Natural killer cell treated with Interleukin-12 subunit alpha and Interleukin-12 subunit beta and Interleukin-15 and Interleukin-18, amount 100 ng/mL, for 72 hours (primary cell): Measurements from ENCODE around the gene ANAPC4. TPM values are rescaled to one million over a fixed set of nuclear protein-coding genes. Genes with fewer than 3 reads are reported as not detected.
"Not testable (repeated sequence)": the region's sequence is repeated elsewhere in the genome, so short reads cannot be mapped to it uniquely, and the experiment has no call there.

Source experiments
- ATAC-seq, 2 donors: fragments of 150-1000 bp; cut with Tn5 transposase in 1 of 2; sonication (Bioruptor Pico), chemical (Tn5 transposase) in 1 of 2; 2 replicates each; pipeline ENCODE4 v1.10.0; 2021
- DNase-seq: peaks from one replicate; pipeline ENCODE4 v3.0.0; 2022; ENCODE audit warnings: low spot score
- H3K27ac Mint-ChIP-seq, 2 donors: 1 replicate in 1 of 2; 2 replicates in 1 of 2; pipeline ENCODE4 v1.8.0; 2022; ENCODE audit warnings: mixed read lengths in 2 of 2, mild to moderate bottlenecking in 1 of 2, moderate library complexity in 1 of 2
- H3K27me3 Mint-ChIP-seq, 2 donors: 1 replicate in 1 of 2; 2 replicates in 1 of 2; pipeline ENCODE4 v1.8.0; 2022; ENCODE audit warnings: mixed read lengths in 2 of 2
- H3K36me3 Mint-ChIP-seq: one replicate; pipeline ENCODE4 v1.8.0; 2022; ENCODE audit warnings: mixed read lengths
- H3K4me1 Mint-ChIP-seq, 2 donors: 1 replicate in 1 of 2; 2 replicates in 1 of 2; pipeline ENCODE4 v1.8.0; 2022; ENCODE audit warnings: low read depth in 2 of 2, mixed read lengths in 2 of 2, mild to moderate bottlenecking in 1 of 2
- H3K4me3 Mint-ChIP-seq: one replicate; pipeline ENCODE4 v1.8.0; 2022; ENCODE audit warnings: mixed read lengths
- H3K9me3 Mint-ChIP-seq: 2 replicates; pipeline ENCODE4 v1.8.0; 2022; ENCODE audit warnings: mixed read lengths
- total RNA-seq, 2 donors: library from RNA; stranded (reverse); gene quantifications; one replicate each; pipeline ENCODE4 v1.2.3, GENCODE V29; 2022

The ANAPC4 gene, protein sequence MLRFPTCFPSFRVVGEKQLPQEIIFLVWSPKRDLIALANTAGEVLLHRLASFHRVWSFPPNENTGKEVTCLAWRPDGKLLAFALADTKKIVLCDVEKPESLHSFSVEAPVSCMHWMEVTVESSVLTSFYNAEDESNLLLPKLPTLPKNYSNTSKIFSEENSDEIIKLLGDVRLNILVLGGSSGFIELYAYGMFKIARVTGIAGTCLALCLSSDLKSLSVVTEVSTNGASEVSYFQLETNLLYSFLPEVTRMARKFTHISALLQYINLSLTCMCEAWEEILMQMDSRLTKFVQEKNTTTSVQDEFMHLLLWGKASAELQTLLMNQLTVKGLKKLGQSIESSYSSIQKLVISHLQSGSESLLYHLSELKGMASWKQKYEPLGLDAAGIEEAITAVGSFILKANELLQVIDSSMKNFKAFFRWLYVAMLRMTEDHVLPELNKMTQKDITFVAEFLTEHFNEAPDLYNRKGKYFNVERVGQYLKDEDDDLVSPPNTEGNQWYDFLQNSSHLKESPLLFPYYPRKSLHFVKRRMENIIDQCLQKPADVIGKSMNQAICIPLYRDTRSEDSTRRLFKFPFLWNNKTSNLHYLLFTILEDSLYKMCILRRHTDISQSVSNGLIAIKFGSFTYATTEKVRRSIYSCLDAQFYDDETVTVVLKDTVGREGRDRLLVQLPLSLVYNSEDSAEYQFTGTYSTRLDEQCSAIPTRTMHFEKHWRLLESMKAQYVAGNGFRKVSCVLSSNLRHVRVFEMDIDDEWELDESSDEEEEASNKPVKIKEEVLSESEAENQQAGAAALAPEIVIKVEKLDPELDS
- total RNA-seq: 10 to 100 TPM; 43.0 to 66.6 TPM

DNA sequence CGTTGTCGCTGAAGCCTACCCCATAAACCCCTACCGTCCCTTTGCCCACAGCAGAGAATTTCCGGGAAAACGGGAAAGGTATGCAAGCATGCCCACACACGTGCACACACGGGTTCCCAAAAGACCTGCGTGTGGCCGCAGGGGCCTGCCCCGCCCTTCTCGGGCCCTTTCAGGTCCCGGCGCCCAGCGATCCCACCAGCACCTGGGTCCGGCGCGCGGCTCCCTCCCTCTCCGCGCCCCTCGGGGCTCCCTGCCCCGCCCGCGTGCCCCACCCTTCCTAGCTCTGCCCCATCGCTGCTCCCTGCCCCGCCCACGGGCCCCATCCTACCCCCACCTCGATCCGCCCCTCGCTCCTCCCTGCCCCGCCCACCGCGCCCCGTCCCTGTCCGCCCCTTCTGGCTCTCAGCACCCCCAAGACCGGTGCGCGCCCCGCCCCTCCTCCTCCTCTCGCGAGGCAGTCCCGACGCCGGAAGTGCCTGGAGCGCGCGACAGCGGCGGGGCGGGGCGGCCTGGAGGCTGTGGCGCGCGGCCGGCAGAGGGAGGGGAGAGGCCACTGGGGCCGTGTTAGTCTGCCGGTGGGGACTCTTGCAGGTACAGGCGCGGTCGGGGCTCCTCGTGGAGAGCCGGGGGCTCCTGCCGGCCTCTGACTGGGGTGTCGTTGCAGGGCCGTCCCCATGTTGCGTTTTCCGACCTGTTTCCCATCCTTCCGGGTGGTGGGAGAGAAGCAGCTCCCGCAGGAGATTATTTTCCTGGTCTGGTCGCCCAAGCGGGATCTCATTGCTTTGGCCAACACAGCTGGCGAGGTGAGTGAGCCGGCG is at the start of gene ANAPC4:
Gene ANAPC4, plus strand, starts transcription at position 510 of the 818 bp plus-strand sequence. Its CDS starts 165 bp downstream, at position 675.
- no peak within 1 kb of the TSS for H3K4me3 Mint-ChIP-seq
- ATAC-seq (peak; percentile 99), DNase-seq (peak; percentile 97)
- no peaks in the 10 kb centered on the region for H3K9me3 Mint-ChIP-seq
- peaks cover 5% of the 10 kb centered on the region for H3K36me3 Mint-ChIP-seq
- H3K27ac Mint-ChIP-seq: no peak within 1 kb of the TSS
- no peaks in the 10 kb centered on the region for H3K27me3 Mint-ChIP-seq
- H3K4me1 Mint-ChIP-seq: peaks cover 0 to 7% of the 10 kb centered on the region in 2 donors

DNA sequence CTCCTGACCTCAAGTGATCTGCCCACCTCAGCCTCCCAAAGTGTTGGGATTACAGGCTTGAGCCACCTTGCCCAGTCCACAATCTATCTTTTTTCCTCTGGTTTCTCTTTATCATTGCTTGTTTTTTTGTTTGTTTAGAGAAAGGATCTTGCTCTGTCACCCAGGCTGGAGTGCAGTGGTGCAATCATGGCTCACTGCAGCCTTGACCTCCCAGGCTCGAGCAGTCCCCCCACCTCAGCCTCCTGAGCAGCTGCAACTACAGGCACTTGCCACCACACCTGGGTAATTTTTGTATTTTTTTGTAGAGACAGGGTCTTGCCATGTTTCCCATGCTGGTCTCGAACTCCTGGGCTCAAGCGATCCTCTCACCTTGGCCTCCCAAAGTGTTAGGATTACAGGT is 48.6 kb upstream of the ANAPC4 start:
- not testable (repeated sequence) for ATAC-seq, DNase-seq, H3K36me3 Mint-ChIP-seq, H3K27ac Mint-ChIP-seq, H3K9me3 Mint-ChIP-seq, H3K4me3 Mint-ChIP-seq, H3K27me3 Mint-ChIP-seq
- peaks cover 12 to 16% of the 10 kb centered on the region in 2 donors for H3K4me1 Mint-ChIP-seq

DNA sequence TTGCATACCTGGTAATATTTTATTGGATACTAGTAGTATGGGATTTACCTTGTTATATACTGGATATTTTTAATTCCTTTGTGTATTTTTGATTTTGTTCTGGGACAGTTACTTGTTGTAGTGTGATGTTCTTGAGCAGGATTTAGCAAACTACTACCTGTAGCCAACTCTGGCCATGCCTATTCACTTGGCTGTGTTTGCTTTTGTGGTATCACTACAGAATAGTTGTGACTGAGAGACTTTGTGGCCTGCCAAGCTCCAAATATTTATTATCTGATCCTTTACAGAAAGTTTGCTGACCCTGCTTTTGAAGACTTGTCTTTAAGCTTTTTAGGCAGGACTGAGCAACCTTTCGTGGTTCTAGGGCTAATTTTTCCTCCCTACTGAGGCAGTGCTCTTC is 46.7 kb upstream of the ANAPC4 start:
- Mint-ChIP-seq H3K4me1 (peaks cover 12 to 16% of the 10 kb centered on the region in 2 donors), H3K27ac (peak overlapping the region; percentile 96 to 98), H3K27me3 (no peaks in the 10 kb centered on the region), H3K4me3 (no peak overlapping the region), H3K9me3 (no peaks in the 10 kb centered on the region), H3K36me3 (no peaks in the 10 kb centered on the region)
- no peak for ATAC-seq
- no peak for DNase-seq

DNA sequence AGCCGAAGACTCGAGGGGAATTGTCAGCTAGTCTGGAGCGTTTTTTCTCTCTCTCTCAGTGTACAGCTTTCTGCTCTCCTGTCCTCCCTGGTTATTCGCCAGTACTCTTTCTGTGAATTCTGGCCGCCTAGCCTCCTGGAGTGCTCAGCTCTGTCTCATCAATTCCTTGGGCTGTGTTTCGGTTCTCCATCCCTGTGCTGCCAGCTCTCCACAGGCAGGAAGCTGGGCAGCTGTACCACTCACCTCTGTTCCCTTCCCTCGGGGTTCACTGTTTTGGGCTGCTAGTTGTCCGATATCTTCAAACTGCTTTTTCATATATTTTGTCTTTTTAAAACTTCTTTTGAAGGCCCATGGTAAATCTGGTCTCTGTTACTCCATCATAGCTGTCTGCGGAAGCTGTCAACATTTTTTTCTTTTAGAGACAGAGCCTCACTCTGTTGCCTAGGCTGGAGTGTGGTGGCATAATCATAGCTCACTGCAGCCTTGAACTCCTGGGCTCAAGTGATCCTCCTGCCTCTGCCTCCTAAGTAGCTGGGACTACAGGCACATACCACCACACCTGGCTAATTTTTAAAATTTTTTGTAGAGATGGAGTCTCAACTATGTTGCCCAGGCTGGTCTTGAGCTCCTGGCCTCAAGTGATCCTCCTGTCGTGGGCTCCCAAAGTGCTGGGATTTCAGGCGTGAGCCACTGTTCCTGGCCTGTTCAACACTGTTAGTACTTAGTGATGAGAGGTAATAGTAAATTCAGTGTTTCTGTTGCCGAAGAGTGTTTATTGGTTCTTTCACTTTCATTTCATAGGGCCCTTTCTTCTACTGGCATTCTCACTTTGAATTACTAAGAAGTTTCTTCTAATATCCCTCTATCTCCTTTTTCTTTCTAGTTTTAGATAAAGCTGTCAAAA is 45.9 kb upstream of the ANAPC4 start:
- ATAC-seq (peak; percentile 69 to 82), DNase-seq (no peak)
- H3K27me3 Mint-ChIP-seq: no peaks in the 10 kb centered on the region
- peak overlapping the region; percentile 91 for H3K4me3 Mint-ChIP-seq
- H3K9me3 Mint-ChIP-seq: no peaks in the 10 kb centered on the region
- no peaks in the 10 kb centered on the region for H3K36me3 Mint-ChIP-seq
- peak overlapping the region; percentile 96 to 98 for H3K27ac Mint-ChIP-seq
- peaks cover 12 to 16% of the 10 kb centered on the region in 2 donors for H3K4me1 Mint-ChIP-seq

DNA sequence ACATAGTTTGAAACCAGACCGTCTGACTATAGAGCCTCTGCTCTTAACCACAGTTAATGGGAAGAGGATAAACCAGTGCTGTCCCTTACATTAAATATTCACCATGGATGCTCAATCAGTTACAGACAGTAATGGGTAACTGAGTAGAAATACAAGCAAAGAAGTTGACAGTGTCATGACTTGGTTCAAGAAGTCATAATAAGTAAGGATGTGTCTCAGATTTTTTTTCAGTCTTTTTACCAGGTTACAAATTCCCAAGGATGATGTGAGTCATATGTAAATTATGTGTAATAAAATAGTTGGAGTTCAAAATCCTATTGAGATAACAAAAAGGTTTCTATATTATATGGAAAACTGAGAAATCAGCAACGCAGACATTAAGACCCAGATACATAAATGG is 33.4 kb upstream of the ANAPC4 start:
- ATAC-seq: no peak
- Mint-ChIP-seq H3K4me3 (no peak overlapping the region), H3K9me3 (no peaks in the 10 kb centered on the region)

DNA sequence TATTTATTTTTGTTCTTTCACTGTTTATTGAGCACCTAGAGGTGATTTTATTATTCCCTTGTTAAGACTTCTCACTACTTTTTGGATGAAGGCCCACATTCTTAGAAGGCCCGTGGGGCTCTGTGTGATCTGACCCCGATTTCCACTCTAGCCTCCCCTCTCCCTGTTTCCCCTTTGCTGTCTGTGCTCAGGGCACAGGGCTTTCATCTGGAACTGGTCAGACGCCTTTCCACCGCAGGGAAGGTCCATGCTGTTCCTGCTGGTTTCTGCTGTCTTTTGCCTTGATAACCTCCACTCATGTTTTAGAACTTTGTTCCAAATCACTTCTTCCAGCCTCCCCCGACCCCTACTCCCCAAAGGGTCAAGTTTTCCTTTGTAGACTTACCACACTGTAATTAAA is 31.3 kb upstream of the ANAPC4 start:
- Mint-ChIP-seq H3K27ac (no peak overlapping the region), H3K4me3 (no peak overlapping the region), H3K9me3 (no peaks in the 10 kb centered on the region), H3K27me3 (no peaks in the 10 kb centered on the region), H3K4me1 (no peaks in the 10 kb centered on the region), H3K36me3 (peaks cover 4% of the 10 kb centered on the region)
- DNase-seq (no peak), ATAC-seq (no peak)

More for the DNA sequence above, 33.4 kb upstream of the ANAPC4 start:
- no peaks in the 10 kb centered on the region for H3K27me3 Mint-ChIP-seq
- H3K36me3 Mint-ChIP-seq: peaks cover 4% of the 10 kb centered on the region
- H3K4me1 Mint-ChIP-seq: no peaks in the 10 kb centered on the region
- H3K27ac Mint-ChIP-seq: no peak overlapping the region
- no peak for DNase-seq

DNA sequence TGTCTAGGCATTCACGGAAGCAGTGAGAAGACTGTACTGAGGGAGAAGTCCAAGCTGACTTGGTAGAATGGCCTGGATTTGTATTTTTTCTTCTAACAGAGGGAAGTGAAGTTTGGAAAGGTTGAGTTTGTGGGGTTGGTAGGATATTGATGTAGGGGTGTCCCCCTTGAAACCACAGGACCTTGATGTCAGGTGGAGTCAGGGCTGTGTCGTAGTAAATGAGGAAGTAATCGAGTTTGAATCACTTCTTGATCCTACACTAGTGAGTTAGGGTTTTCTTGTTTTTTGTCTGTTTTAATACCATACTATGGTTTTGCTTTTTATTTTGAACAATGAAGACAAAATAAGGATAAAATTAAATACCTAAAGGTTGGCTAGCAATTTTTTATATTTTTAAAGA is 30.1 kb upstream of the ANAPC4 start:
- ATAC-seq: no peak
- DNase-seq: no peak
- Mint-ChIP-seq H3K9me3 (no peaks in the 10 kb centered on the region), H3K27ac (peak overlapping the region in 1 of 2 donors; percentile 3), H3K4me1 (no peaks in the 10 kb centered on the region), H3K36me3 (peaks cover 4% of the 10 kb centered on the region), H3K27me3 (no peaks in the 10 kb centered on the region), H3K4me3 (no peak overlapping the region)

DNA sequence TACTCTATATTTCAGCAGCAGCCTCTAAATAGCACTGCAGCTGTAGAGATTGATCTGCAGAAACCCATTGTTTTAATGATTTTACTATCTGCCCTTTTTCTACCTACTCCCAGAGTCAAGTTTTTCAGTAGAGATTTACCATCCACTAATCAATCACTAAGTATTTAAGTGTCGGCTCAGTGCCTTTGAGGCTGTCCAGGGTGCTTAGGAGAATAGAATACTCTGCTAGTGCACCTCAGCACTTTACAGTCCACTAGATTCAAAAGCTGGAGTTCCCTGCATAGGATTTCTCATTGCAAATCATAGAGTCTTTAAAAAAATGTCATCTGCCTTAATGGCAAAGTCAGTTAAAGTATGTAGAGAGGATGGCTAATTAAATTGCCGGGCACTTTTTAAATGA is 29.6 kb upstream of the ANAPC4 start:
- no peaks in the 10 kb centered on the region for H3K9me3 Mint-ChIP-seq
- DNase-seq (no peak), ATAC-seq (no peak)
- no peak overlapping the region for H3K4me3 Mint-ChIP-seq
- no peaks in the 10 kb centered on the region for H3K4me1 Mint-ChIP-seq
- H3K27ac Mint-ChIP-seq: no peak overlapping the region
- H3K27me3 Mint-ChIP-seq: no peaks in the 10 kb centered on the region
- H3K36me3 Mint-ChIP-seq: peaks cover 4% of the 10 kb centered on the region

DNA sequence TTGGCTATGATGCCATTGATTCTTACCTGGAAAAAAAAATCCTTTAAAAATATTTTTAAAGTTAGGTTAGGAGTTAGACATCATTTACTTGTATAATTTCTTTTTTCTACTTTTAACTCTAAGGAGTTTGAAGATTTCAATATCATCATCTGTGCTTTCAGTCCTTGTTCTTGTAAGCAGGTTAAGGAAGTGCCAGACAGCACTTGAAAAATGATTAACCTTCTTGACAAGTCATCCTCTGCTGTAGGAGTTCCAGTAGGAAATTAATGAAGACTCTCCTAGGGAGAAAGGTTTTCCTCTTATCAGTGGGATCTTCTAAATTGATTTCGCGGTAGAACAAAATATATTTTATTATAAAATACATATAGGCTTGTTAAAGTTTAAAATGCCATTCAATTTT is 29.1 kb upstream of the ANAPC4 start:
- no peaks in the 10 kb centered on the region for H3K4me1 Mint-ChIP-seq
- no peaks in the 10 kb centered on the region for H3K27me3 Mint-ChIP-seq
- H3K36me3 Mint-ChIP-seq: peaks cover 4% of the 10 kb centered on the region
- ATAC-seq (no peak), DNase-seq (no peak)
- H3K4me3 Mint-ChIP-seq: no peak overlapping the region
- no peaks in the 10 kb centered on the region for H3K9me3 Mint-ChIP-seq
- H3K27ac Mint-ChIP-seq: no peak overlapping the region

DNA sequence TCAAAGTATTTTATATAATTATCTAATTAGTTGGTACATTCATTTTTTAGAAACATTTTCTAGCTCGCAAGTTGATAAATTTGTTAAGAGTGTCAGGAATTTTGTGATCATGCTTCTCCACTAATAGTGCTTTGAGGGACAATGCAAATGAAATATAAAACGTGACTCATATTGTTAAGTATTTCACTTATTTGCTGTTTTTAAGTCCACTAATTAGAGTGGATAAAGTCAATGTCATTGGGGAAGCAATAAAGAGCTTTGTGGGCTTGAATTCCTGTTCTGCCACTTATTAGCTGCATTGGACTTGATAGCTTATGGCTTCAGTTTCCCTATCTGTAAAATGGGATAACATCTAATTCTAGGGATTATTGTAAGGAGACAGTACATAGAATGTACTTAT is 26.5 kb upstream of the ANAPC4 start:
- Mint-ChIP-seq H3K27me3 (no peaks in the 10 kb centered on the region), H3K27ac (no peak overlapping the region), H3K9me3 (no peaks in the 10 kb centered on the region), H3K4me3 (no peak overlapping the region), H3K4me1 (no peaks in the 10 kb centered on the region), H3K36me3 (peaks cover 4% of the 10 kb centered on the region)
- DNase-seq (no peak), ATAC-seq (no peak)

DNA sequence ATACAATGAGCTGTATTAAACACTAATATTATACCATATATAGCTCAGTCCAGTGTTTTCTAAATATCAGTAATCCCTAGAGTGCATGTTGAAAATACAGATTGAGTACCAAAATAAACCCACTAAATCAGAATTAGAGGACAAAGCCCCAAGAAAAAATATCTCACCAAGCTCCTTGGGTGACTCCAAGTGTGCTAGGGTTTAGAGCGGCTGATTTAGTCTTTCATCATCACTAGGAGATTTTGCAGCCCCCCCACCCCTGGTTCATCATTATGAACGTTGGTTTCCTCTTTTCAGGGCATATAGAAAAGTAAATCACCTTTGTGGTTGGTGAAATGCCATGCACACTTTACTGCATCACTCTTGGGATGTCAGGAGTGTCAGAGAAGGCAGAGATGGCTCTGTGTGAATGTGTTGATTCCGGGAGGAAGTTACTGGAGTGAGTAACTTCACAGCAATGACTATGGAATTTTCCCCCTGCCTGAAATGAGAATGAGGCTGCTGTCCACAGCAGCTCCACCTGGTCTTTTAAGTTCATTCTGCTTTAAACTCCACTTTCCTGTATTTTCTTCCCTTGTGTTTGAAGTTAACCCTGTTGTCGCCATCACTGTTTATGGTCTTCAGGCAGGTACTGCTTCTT is 25.2 kb upstream of the ANAPC4 start:
- Mint-ChIP-seq H3K4me3 (no peak overlapping the region), H3K4me1 (no peaks in the 10 kb centered on the region), H3K27ac (no peak overlapping the region), H3K27me3 (no peaks in the 10 kb centered on the region), H3K36me3 (no peaks in the 10 kb centered on the region), H3K9me3 (no peaks in the 10 kb centered on the region)
- DNase-seq: no peak
- ATAC-seq: no peak

DNA sequence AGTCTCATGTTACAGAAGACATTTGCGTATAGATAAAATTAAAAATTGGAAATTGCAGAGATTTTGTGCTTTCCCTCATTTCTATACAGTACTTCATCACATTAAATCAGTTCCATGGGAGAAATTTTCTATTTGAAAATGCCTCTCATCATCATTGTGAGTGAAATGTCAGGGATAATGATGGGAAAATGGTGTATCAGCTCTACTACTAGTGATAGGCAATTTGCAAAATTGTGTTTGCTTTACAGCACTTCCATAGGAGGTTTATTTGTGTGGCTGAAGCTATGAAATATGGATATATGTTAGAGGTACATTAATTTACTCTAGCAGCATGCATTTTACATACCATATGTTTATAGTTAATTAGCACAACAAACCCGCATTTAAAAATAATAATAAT is 21.0 kb upstream of the ANAPC4 start:
- no peaks in the 10 kb centered on the region for H3K27me3 Mint-ChIP-seq
- H3K9me3 Mint-ChIP-seq: no peaks in the 10 kb centered on the region
- H3K36me3 Mint-ChIP-seq: peaks cover 6% of the 10 kb centered on the region
- DNase-seq (no peak), ATAC-seq (no peak)
- H3K4me3 Mint-ChIP-seq: no peak overlapping the region
- H3K27ac Mint-ChIP-seq: no peak overlapping the region
- no peaks in the 10 kb centered on the region for H3K4me1 Mint-ChIP-seq
